Right lobe of liver (tissue), 4 donors: Measurements from ENCODE around the gene SYT17.

Source experiments
- POLR2A ChIP-seq: fragments of 450-650 bp; IDR thresholded peaks from one replicate; pipeline ENCODE4 v1.6.1; 2017; ENCODE audit warnings: antibody characterized with exemption, mild to moderate bottlenecking
- TF ChIP-seq, protein P1 (sequence below), 4 donors: fragments of 200-600 bp in 3 of 4; fragments of 450-650 bp in 1 of 4; IDR thresholded peaks; one replicate each; pipeline versions ENCODE4 v1.5.1 to v1.8.0; 2016 to 2022; ENCODE audit warnings: antibody characterized with exemption in 4 of 4, mild to moderate bottlenecking in 2 of 4
- donor health status: DM: no; HTN: no; CAD: no.
- donor health status: DM: no; HTN: no; CAD: no.
- donor health status: DM: no; HTN: yes; CAD: no.

DNA sequence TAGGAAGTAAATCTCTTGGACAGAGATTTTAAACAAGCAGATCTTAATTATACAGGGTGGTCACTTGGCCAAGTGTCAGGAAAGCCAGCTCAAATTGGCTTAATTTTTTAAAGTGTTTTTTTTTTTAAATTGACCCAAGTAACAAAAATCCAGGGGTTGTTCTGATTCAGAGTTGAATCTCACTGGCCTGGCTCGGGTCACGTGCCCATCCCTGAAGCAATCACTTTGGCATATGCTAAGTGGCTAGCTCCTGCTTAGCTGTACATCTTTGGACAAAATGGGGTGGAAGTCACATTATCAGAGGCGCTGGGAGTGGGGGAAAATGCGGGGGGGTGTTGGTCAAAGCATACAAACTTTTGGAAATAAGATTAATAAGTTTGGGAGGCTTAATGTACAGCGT is 141.1 kb downstream of the SYT17 start:
- no peak for TF ChIP-seq POLR2A
- TF ChIP-seq, protein P1, sequence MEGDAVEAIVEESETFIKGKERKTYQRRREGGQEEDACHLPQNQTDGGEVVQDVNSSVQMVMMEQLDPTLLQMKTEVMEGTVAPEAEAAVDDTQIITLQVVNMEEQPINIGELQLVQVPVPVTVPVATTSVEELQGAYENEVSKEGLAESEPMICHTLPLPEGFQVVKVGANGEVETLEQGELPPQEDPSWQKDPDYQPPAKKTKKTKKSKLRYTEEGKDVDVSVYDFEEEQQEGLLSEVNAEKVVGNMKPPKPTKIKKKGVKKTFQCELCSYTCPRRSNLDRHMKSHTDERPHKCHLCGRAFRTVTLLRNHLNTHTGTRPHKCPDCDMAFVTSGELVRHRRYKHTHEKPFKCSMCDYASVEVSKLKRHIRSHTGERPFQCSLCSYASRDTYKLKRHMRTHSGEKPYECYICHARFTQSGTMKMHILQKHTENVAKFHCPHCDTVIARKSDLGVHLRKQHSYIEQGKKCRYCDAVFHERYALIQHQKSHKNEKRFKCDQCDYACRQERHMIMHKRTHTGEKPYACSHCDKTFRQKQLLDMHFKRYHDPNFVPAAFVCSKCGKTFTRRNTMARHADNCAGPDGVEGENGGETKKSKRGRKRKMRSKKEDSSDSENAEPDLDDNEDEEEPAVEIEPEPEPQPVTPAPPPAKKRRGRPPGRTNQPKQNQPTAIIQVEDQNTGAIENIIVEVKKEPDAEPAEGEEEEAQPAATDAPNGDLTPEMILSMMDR (IDR thresholded peaks at IDR 0.05): no peak
